Measurements from ENCODE around the gene HECTD1. TPM values are rescaled to one million over a fixed set of nuclear protein-coding genes. Genes with fewer than 3 reads are reported as not detected.
"Not testable (repeated sequence)": the region's sequence is repeated elsewhere in the genome, so short reads cannot be mapped to it uniquely, and the experiment has no call there.

The HECTD1 gene
- total and polyA plus RNA-seq, 4 donors: 118 to 309 (median 156) TPM

- WGBS (ENCODE audit: insufficient coverage): 93% methylated on average over 3 of the region's 5 CpGs
- no peak for DNase-seq (ENCODE audit: low read depth in 4 of 6, low spot score in 6 of 6)
- no peak overlapping the region for H3K4me3 ChIP-seq (ENCODE audit: low read depth, low read length)
- no peak overlapping the region for H3K27ac ChIP-seq (ENCODE audit: low read depth, low read length)
- no peaks in the 10 kb centered on the region for H3K9me3 ChIP-seq (ENCODE audit: control insufficient read depth, insufficient read depth, low read length)
- peaks cover 20% of the 10 kb centered on the region for H3K36me3 ChIP-seq (ENCODE audit: control insufficient read depth, insufficient read depth, low read length)
- no peaks in the 10 kb centered on the region for H3K27me3 ChIP-seq (ENCODE audit: control insufficient read depth, insufficient read depth, low read length)
- no peaks in the 10 kb centered on the region for H3K4me1 ChIP-seq (ENCODE audit: control insufficient read depth, insufficient read depth, low read length)
These were observed 137.2 kb downstream of the HECTD1 start for GRCh38 chr14:31070431-31070830.

GRCh38 chr14:31069343-31069742, 138.2 kb downstream of the HECTD1 start:
- H3K4me3 ChIP-seq (ENCODE audit: low read depth, low read length): no peak overlapping the region
- H3K27ac ChIP-seq (ENCODE audit: low read depth, low read length): no peak overlapping the region
- WGBS (ENCODE audit: insufficient coverage): no CpG with 5 or more reads among the region's 3 CpGs
- peaks cover 17% of the 10 kb centered on the region for H3K36me3 ChIP-seq (ENCODE audit: control insufficient read depth, insufficient read depth, low read length)
- no peaks in the 10 kb centered on the region for H3K9me3 ChIP-seq (ENCODE audit: control insufficient read depth, insufficient read depth, low read length)
- H3K27me3 ChIP-seq (ENCODE audit: control insufficient read depth, insufficient read depth, low read length): no peaks in the 10 kb centered on the region
- H3K4me1 ChIP-seq (ENCODE audit: control insufficient read depth, insufficient read depth, low read length): no peaks in the 10 kb centered on the region
- DNase-seq (ENCODE audit: low read depth in 4 of 6, low spot score in 6 of 6): no peak

DNA sequence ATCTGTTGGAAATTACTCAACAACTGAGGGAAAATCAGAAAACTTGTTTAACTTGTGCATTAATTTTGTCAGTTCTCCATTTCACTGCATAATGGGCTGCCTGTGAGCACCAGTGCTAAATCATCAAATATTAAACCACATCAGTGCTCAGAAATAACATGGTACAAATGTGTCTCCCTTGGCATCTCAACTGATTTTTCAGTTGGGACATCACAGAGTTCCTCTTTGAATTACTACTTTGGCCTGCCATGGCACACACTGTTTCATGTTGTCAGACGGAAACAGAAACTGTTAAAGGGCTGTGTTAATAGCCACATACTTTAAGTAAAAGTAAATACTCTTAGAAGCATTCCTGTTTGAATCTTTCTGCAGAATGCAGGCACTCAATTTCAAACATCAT, 139.4 kb downstream of the HECTD1 start:
- WGBS (ENCODE audit: insufficient coverage): no CpG with 5 or more reads among the region's 1 CpG

DNA sequence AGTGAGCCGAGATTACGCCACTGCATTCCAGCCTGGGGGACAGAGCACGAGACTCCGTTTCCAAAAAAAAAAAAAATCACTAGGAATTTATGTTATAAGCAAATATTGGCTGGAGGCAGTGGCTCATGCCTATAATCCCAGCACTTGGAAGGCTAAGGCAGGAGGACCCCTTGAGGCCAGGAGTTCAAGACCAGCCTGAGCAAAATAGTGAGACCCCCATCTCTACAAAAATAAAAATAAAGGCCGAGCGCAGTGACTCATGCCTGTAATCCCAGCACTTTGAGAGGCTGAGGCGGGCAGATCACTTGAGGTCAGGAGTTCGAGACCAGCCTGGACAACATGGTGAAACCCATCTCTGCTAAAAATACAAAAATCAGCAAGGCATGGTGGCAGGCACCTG, 144.7 kb downstream of the HECTD1 start:
- not testable (repeated sequence) for H3K27me3 ChIP-seq (ENCODE audit: control insufficient read depth, insufficient read depth, low read length); H3K4me1 ChIP-seq (ENCODE audit: control insufficient read depth, insufficient read depth, low read length); DNase-seq (ENCODE audit: low read depth in 4 of 6, low spot score in 6 of 6); H3K36me3 ChIP-seq (ENCODE audit: control insufficient read depth, insufficient read depth, low read length); H3K27ac ChIP-seq (ENCODE audit: low read depth, low read length); H3K4me3 ChIP-seq (ENCODE audit: low read depth, low read length); H3K9me3 ChIP-seq (ENCODE audit: control insufficient read depth, insufficient read depth, low read length)
- WGBS (ENCODE audit: insufficient coverage): no CpG with 5 or more reads among the region's 8 CpGs

More for the DNA sequence above, 139.4 kb downstream of the HECTD1 start:
- no peak for DNase-seq (ENCODE audit: low read depth in 4 of 6, low spot score in 6 of 6)
- H3K27me3 ChIP-seq (ENCODE audit: control insufficient read depth, insufficient read depth, low read length): no peaks in the 10 kb centered on the region
- H3K4me1 ChIP-seq (ENCODE audit: control insufficient read depth, insufficient read depth, low read length): no peaks in the 10 kb centered on the region
- H3K9me3 ChIP-seq (ENCODE audit: control insufficient read depth, insufficient read depth, low read length): no peaks in the 10 kb centered on the region
- H3K27ac ChIP-seq (ENCODE audit: low read depth, low read length): no peak overlapping the region
- H3K36me3 ChIP-seq (ENCODE audit: control insufficient read depth, insufficient read depth, low read length): peaks cover 9% of the 10 kb centered on the region
- H3K4me3 ChIP-seq (ENCODE audit: low read depth, low read length): no peak overlapping the region

DNA sequence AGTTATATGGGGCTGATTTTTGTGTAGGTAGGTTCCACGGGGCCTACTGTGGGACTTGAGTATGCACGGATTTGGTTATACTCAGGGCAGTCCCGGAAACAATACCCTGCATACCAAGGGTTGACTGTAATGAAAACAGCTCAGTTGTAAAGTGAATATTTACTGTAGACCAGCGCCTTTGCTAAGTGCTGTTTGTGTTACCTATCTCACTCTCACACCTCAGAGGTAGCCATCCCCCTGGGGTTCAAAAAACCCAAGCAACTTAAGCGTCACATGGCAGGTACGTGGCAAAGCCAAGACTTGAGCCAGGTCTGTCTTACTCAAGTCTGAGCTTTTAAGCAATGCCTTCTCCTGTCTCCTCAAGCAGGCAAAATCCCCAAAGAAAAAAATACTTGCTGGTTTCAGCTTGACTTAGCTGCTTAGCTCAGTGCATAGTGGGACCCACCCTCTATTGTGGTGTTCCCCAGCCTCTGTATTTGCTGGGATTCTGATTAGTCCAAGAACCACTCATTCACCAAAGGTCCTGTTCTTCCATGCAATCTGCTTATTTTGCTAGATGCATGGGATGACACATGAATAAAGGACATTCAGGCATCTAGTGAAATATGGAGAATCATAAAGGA, 147.2 kb downstream of the HECTD1 start:
- Histone ChIP-seq H3K9me3 (ENCODE audit: control insufficient read depth, insufficient read depth, low read length) (no peaks in the 10 kb centered on the region), H3K27ac (ENCODE audit: low read depth, low read length) (no peak overlapping the region), H3K27me3 (ENCODE audit: control insufficient read depth, insufficient read depth, low read length) (no peaks in the 10 kb centered on the region), H3K4me1 (ENCODE audit: control insufficient read depth, insufficient read depth, low read length) (no peaks in the 10 kb centered on the region), H3K4me3 (ENCODE audit: low read depth, low read length) (no peak overlapping the region), H3K36me3 (ENCODE audit: control insufficient read depth, insufficient read depth, low read length) (no peaks in the 10 kb centered on the region)
- DNase-seq (ENCODE audit: low read depth in 4 of 6, low spot score in 6 of 6): no peak
- WGBS (ENCODE audit: insufficient coverage): 100% methylated on average over 3 of the region's 6 CpGs

DNA sequence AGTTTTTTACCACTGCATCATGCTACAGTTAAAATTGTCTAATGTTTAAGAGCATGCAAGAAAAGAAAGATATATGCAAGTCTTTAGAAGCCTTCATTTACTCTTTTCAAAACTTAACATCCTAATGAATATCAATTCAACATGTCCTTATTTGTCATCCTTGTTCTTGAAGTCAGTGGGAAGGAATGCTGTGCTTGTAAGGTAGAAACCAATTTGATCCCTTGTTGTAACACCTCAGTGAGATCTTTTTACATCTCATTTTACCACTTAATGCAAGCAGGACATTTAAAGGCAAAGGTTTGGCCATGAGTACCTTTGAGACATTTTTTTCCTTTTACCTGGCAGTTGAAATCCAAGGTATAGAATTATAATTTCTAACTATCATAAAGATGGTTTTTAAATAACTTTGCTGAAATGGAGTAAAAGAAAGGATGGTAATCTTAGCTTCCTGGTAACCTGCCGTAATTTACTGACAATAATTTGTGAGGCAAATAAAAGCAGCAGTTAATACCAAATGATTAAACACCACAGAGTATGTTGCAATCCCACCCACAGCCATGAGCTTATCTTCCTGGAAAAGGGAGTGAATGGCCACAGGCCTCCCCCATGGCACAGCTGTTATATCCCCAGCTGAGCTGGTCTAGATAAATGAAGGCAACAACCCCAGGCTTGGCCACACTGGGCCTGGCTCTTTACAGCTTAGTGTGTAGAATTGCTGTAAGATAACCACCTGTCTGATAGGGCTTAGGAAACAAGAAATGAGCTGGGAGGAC, 148.3 kb downstream of the HECTD1 start:
- WGBS (ENCODE audit: insufficient coverage): no CpG with 5 or more reads among the region's 1 CpG
- DNase-seq (ENCODE audit: low read depth in 4 of 6, low spot score in 6 of 6): no peak
- no peak overlapping the region for H3K4me3 ChIP-seq (ENCODE audit: low read depth, low read length)

DNA sequence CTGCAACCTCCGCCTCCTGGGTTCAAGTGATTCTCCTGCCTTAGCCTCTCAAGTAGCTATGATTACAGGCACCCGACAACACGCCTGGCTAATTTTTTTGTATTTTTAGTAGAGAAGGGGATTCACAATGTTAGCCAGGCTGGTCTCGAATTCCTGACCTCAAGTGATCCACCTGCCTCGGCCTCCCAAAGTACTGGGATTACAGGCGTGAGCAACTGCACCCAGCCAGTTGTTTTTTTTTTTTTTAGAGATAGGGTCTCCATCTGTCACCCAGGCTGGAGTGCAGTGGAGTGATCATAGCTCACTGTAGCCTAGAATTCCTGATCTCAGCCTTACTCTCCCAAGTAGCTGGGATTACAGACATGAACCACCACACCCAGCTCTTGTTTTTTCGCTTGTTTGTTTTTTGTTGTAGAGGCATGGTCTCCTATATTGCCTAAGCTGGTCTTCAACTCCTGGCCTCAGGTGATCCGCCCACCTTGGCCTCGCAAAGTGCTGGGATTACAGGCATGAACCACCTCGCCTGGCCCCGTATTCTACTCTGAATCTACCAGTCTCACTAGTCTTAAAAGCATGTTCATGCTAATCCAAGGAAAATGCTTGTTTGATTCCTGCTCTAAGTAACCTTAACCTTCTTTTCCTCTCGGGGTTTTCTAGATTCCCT, 149.8 kb downstream of the HECTD1 start:
- H3K4me3 ChIP-seq (ENCODE audit: low read depth, low read length): no peak overlapping the region
- H3K4me1 ChIP-seq (ENCODE audit: control insufficient read depth, insufficient read depth, low read length): no peaks in the 10 kb centered on the region
- H3K9me3 ChIP-seq (ENCODE audit: control insufficient read depth, insufficient read depth, low read length): no peaks in the 10 kb centered on the region
- no peaks in the 10 kb centered on the region for H3K36me3 ChIP-seq (ENCODE audit: control insufficient read depth, insufficient read depth, low read length)
- 87% methylated on average over 11 of the region's 12 CpGs for WGBS (ENCODE audit: insufficient coverage)
- DNase-seq (ENCODE audit: low read depth in 4 of 6, low spot score in 6 of 6): no peak
- H3K27me3 ChIP-seq (ENCODE audit: control insufficient read depth, insufficient read depth, low read length): no peaks in the 10 kb centered on the region
- H3K27ac ChIP-seq (ENCODE audit: low read depth, low read length): no peak overlapping the region

More for the DNA sequence above, 148.3 kb downstream of the HECTD1 start:
- Histone ChIP-seq H3K27me3 (ENCODE audit: control insufficient read depth, insufficient read depth, low read length) (no peaks in the 10 kb centered on the region), H3K27ac (ENCODE audit: low read depth, low read length) (no peak overlapping the region), H3K4me1 (ENCODE audit: control insufficient read depth, insufficient read depth, low read length) (no peaks in the 10 kb centered on the region), H3K36me3 (ENCODE audit: control insufficient read depth, insufficient read depth, low read length) (no peaks in the 10 kb centered on the region), H3K9me3 (ENCODE audit: control insufficient read depth, insufficient read depth, low read length) (no peaks in the 10 kb centered on the region)

DNA sequence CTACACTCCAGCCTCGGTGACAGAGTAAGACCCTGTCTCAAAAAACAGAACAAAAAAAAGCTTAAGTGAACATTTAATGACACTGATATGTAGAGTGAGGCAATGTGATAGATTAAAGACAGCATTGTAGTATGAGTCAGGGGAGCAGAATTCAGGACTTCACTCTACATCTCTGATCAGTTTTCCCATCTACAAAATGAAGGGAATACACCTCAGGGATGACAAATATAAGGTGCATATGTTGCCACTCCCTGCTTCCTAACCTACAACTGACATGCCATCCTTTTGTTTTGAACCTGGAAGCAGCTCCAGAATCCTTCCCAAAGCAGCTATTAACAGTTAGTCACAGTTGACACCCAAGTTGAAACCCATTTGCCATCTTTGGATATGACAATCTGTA, 150.6 kb downstream of the HECTD1 start:
- H3K4me3 ChIP-seq (ENCODE audit: low read depth, low read length): no peak overlapping the region
- H3K27me3 ChIP-seq (ENCODE audit: control insufficient read depth, insufficient read depth, low read length): no peaks in the 10 kb centered on the region
- no peak for DNase-seq (ENCODE audit: low read depth in 4 of 6, low spot score in 6 of 6)
- H3K36me3 ChIP-seq (ENCODE audit: control insufficient read depth, insufficient read depth, low read length): no peaks in the 10 kb centered on the region
- H3K27ac ChIP-seq (ENCODE audit: low read depth, low read length): no peak overlapping the region
- no CpG with 5 or more reads among the region's 1 CpG for WGBS (ENCODE audit: insufficient coverage)
- no peaks in the 10 kb centered on the region for H3K4me1 ChIP-seq (ENCODE audit: control insufficient read depth, insufficient read depth, low read length)
- H3K9me3 ChIP-seq (ENCODE audit: control insufficient read depth, insufficient read depth, low read length): no peaks in the 10 kb centered on the region

GRCh38 chr14:31052905-31053586, 154.5 kb downstream of the HECTD1 start:
- not testable (repeated sequence) for H3K4me3 ChIP-seq (ENCODE audit: low read depth, low read length); H3K4me1 ChIP-seq (ENCODE audit: control insufficient read depth, insufficient read depth, low read length); H3K27ac ChIP-seq (ENCODE audit: low read depth, low read length); H3K36me3 ChIP-seq (ENCODE audit: control insufficient read depth, insufficient read depth, low read length); H3K27me3 ChIP-seq (ENCODE audit: control insufficient read depth, insufficient read depth, low read length); H3K9me3 ChIP-seq (ENCODE audit: control insufficient read depth, insufficient read depth, low read length)
- peak in 1 of 6 donors; percentile 25 for DNase-seq (ENCODE audit: low read depth in 4 of 6, low spot score in 6 of 6)
- WGBS (ENCODE audit: insufficient coverage): 74% methylated on average over 6 of the region's 9 CpGs
